ENCODE measurements around the gene MTHFD1L. TPM values are rescaled to one million over a fixed set of nuclear protein-coding genes. Genes with fewer than 3 reads are reported as not detected.

MTHFD1L gene
- total RNA-seq, 3 donors from 2014 or later (not counting 1 experiment from before 2014, with no cell fraction given): 3.8 to 4.5 (median 4.3) TPM

- Mint-ChIP-seq H3K4me3 (no peak overlapping the region), H3K9me3 (no peaks in the 10 kb centered on the region), H3K36me3 (no peaks in the 10 kb centered on the region), H3K4me1 (no peaks in the 10 kb centered on the region), H3K27me3 (ENCODE audit: low read depth in 2 of 2) (no peaks in the 10 kb centered on the region), H3K27ac (no peak overlapping the region)
- 97% methylated on average over 9 of the region's 12 CpGs for WGBS (ENCODE audit: insufficient coverage)
- H3K36me3 ChIP-seq (ENCODE audit: control insufficient read depth, insufficient read depth, low read length): no peaks in the 10 kb centered on the region
- no peaks in the 10 kb centered on the region for H3K4me1 ChIP-seq (ENCODE audit: control insufficient read depth, insufficient read depth, low read length)
- no peak overlapping the region for H3K4me3 ChIP-seq (ENCODE audit: low read length)
- H3K27ac ChIP-seq (ENCODE audit: low read length): no peak overlapping the region
- ATAC-seq (no peak), DNase-seq (no peak)
- H3K27me3 ChIP-seq (ENCODE audit: control insufficient read depth, insufficient read depth, low read length): no peaks in the 10 kb centered on the region
- no peak for TF ChIP-seq CTCF (IDR thresholded peaks at IDR 0.05)
- intact Hi-C loops (cut with micrococcal nuclease): no loop called here
- H3K9me3 ChIP-seq (ENCODE audit: control insufficient read depth, insufficient read depth, low read length): no peaks in the 10 kb centered on the region
Observed at GRCh38 chr6:151063842-151064647, 198.5 kb downstream of the MTHFD1L start.

- 96% methylated on average over 10 of the region's 10 CpGs for WGBS (ENCODE audit: insufficient coverage)
- H3K4me1 Mint-ChIP-seq: no peaks in the 10 kb centered on the region
- H3K4me1 ChIP-seq (ENCODE audit: control insufficient read depth, insufficient read depth, low read length): no peaks in the 10 kb centered on the region
- H3K9me3 ChIP-seq (ENCODE audit: control insufficient read depth, insufficient read depth, low read length): no peaks in the 10 kb centered on the region
- H3K27me3 ChIP-seq (ENCODE audit: control insufficient read depth, insufficient read depth, low read length): no peaks in the 10 kb centered on the region
- no peaks in the 10 kb centered on the region for H3K36me3 ChIP-seq (ENCODE audit: control insufficient read depth, insufficient read depth, low read length)
- H3K36me3 Mint-ChIP-seq: no peaks in the 10 kb centered on the region
- no peak overlapping the region for H3K4me3 Mint-ChIP-seq
- TF ChIP-seq CTCF (IDR thresholded peaks at IDR 0.05): no peak
- no peak for DNase-seq
- H3K27ac Mint-ChIP-seq: no peak overlapping the region
- H3K9me3 Mint-ChIP-seq: no peaks in the 10 kb centered on the region
- H3K27me3 Mint-ChIP-seq (ENCODE audit: low read depth in 2 of 2): no peaks in the 10 kb centered on the region
- H3K27ac ChIP-seq (ENCODE audit: low read length): no peak overlapping the region
- intact Hi-C loops (cut with micrococcal nuclease): no loop called here
- no peak overlapping the region for H3K4me3 ChIP-seq (ENCODE audit: low read length)
- ATAC-seq: no peak
Observed at GRCh38 chr6:151065027-151065815, 199.7 kb downstream of the MTHFD1L start.

- Mint-ChIP-seq H3K4me1 (no peaks in the 10 kb centered on the region), H3K27ac (no peak overlapping the region), H3K27me3 (ENCODE audit: low read depth in 2 of 2) (peaks cover 0 to 2% of the 10 kb centered on the region in 2 donors), H3K9me3 (no peaks in the 10 kb centered on the region), H3K36me3 (no peaks in the 10 kb centered on the region), H3K4me3 (no peak overlapping the region)
- H3K27ac ChIP-seq (ENCODE audit: low read length): no peak overlapping the region
- 94% methylated on average over 14 of the region's 14 CpGs for WGBS (ENCODE audit: insufficient coverage)
- no peak overlapping the region for H3K4me3 ChIP-seq (ENCODE audit: low read length)
- H3K4me1 ChIP-seq (ENCODE audit: control insufficient read depth, insufficient read depth, low read length): no peaks in the 10 kb centered on the region
- H3K27me3 ChIP-seq (ENCODE audit: control insufficient read depth, insufficient read depth, low read length): no peaks in the 10 kb centered on the region
- DNase-seq: no peak
- H3K36me3 ChIP-seq (ENCODE audit: control insufficient read depth, insufficient read depth, low read length): no peaks in the 10 kb centered on the region
- H3K9me3 ChIP-seq (ENCODE audit: control insufficient read depth, insufficient read depth, low read length): no peaks in the 10 kb centered on the region
- no peak for TF ChIP-seq CTCF (IDR thresholded peaks at IDR 0.05)
- no peak for ATAC-seq
- intact Hi-C loops (cut with micrococcal nuclease): no loop called here
Observed at GRCh38 chr6:151067684-151068596, 202.4 kb downstream of the MTHFD1L start.
